ENCODE results near the gene PWWP2B. TPM values are rescaled to one million over a fixed set of nuclear protein-coding genes. Genes with fewer than 3 reads are reported as not detected.

PWWP2B gene
- total RNA-seq, 1 donor from 2014 or later: 9.4 TPM

DNA sequence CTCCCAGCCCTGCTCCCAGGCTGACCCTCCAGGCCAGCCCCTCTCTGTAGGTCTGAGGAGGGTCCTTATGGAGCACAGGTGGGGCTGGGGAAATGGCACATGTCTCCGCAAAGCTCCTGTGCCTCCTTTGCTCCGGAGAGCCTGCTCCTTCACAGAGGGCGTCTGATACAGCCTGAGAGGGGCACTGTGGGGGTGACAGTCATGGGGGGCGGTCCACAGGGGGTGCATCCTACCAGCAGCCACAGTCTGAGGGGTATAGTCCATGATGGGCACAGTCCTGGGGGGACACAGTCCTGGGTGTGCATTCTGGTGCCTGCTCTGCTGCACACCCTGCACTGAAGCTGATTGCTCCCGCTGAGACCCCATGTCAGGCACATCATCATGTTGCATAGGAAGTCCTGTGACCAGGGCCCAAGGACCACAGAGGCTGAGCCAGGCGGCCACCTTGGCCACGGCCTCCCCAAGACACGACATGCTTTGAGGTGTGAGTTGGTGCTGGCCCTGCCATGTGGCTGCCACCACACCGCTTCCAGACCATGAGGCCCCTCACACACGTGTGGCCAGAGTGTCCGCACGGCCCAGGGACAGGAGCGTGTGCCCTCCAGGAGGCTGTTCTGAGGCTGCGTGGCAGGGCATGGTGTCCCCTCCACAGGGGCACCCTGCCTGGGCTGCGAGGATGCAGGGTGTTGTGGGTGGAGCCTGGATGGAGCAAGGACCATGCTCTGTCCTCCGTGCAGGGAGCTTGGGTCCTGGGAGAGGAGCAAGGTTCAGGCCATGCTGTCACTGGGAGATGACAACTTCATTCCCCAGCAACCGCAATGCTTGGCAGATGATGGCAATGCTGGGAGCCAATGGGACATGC, 59.2 kb downstream of the PWWP2B start:
- intact Hi-C loops (cut with micrococcal nuclease): loop anchor here (10.0 kb wide), 1 partner anchor 919 kb away; the partner anchor contains the start of genes ECHS1 and PAOX

DNA sequence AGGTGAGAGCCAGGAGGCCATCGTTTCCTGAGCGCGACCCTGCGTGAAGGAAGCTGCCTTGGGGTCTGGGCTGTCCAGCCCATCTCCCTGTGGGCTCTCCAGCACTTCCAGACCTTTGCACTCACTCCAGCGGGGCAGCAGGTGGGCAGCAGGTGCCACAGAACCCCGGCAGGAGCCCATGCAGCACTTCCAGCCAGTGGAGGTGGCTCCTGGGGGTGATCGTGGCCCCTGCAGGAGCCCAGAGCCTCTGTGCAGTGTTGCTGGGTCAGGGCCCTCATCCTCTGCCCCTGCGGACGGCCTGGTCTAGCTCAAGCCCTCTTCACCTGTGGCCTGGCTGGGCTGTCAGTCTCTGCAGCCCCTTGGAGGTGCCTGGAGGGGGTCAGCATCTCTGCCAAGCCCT, 59.9 kb downstream of the PWWP2B start:
- intact Hi-C loops (cut with micrococcal nuclease): loop anchor here (10.0 kb wide), 1 partner anchor 918 kb away; the partner anchor contains the start of genes ECHS1 and PAOX

DNA sequence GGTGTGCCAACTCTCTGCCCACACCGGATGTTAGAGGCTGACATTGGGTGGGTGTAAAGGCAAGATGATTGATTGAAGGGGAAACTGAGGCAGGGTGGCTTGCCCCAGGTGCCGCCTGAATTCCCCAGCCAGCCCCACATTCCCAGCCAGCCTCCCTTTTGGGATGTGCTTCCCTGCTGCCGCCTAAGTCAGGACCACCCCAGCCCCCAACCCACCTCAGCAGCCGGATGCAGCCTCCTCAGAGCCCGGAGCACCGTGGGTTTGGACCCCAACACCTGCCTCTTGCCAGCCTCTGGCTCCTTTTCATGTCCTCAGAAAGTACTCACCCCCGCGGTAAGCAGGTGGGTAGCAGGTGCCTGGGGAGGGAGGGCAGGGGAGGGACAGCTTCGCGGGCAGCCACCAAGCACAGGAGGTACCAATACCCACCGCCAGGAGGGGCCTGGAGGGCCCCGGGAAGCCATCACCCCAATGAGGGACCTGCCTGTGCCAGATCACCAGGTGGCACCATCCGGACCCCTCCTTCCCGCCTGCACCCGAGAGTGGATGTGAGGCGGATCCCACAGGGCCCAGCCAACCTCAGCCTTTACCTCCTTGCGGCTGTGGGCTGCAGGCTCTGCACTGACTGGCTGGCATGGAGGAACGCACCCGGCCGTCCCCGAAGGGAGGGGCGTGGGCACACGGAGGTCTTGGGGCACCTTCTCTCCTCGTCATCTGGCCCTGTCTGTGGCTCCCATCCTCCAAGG, 60.5 kb downstream of the PWWP2B start:
- intact Hi-C loops (cut with micrococcal nuclease): loop anchor here (1.0 to 10.0 kb wide), 3 partner anchors 180 to 917 kb away; partner anchors contain the start of genes ECHS1 and PAOX

DNA sequence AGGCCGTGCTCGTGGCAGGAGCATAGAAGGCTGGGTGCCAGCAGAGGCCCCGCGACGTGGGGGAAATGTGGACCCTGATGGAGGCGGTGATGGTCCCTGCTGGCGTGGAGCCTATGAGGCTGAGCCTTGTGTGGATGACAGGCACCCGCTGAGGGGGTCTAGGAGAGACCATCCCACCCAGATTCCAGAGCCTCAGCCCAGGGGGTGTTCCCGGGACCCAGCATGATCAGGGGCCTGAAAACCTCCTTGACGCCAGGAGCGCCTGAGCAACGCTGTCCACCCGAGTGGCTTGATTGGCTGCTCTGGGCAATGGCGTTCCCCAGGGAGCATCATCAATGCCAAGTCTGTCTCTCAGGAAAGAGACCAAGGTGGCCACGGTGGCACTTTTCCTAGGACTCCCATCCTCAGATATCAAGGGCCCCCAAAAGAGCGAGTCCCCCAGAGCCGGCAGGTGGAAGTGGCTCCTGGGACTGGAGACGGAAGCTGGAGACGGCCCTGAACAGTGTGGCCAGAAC, 61.1 kb downstream of the PWWP2B start:
- intact Hi-C loops (cut with micrococcal nuclease): loop anchor here (1.0 to 10.0 kb wide), 3 partner anchors 179 to 917 kb away; partner anchors contain the start of genes ECHS1 and PAOX

DNA sequence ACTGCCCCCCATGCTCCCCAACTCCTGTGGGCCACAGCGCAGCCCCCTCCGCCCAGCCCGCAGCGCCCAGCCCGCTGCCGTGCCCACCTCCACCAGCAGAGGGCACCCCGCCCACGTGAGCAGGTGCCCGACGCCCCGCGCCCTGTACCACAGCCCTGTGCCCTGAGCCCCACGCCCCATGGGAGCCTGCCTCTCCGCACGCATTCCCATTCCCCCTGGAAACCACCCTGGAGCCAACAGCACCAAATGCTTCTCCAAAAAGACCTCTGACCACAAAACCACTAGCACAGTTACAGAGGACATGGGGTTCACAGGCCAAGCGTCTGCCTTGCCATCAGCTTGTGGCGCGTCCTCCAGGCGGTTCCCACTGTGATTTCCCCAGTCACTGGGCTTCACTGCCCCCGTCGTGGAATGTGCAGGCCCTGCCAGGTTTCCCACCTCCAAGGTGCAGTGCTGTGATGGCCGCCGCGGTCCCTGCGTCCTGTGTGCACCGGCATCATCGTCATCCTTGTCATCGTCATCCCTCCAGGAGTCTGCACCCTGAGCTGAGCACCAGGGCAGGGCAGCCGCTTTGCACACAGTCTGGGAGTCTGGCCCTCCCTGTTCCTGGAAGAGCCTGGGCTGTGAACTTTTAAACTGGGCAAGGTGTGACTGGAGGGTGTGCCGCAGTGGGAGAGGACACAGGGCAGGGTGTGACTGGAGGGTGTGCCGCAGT, 61.7 kb downstream of the PWWP2B start:
- intact Hi-C loops (cut with micrococcal nuclease): loop anchor here (1.0 to 10.0 kb wide), 3 partner anchors 179 to 916 kb away; partner anchors contain the start of genes ECHS1 and PAOX

DNA sequence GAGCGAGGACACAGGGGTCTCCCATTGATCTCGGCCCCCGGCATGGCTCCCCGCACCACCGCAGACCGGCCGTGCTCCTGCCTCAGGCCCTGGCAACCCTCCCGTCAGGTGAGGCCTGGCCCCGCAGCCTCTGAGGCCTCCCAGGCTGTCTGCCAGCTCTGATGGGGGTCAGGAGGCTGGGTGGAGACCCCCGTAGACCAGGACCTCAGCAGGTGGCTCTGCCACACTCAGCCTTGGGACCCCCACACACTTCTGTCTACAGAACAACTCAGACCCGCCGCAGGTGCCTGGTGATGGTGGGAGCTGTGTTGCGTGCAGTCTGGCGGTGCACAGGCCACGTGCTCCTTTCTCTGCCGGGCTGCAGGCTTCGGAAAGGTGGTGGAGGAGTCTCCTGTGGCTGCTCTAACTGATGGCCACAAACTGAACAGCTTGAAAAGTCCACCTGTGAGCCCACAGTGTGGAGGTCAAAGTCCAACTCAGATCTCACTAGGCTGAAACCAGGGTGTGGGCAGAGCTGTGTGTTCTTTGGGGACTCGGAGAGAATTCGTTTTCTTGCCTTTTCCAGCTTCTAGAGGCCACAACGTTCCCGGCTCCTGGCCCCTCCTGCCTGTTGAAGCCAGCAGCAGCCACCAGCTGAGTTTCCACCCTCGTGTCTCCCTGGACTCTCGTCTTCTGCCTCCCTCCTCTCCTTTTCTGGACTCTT, 62.5 kb downstream of the PWWP2B start:
- intact Hi-C loops (cut with micrococcal nuclease): loop anchor here (10.0 kb wide), 1 partner anchor 915 kb away; the partner anchor contains the start of genes ECHS1 and PAOX

DNA sequence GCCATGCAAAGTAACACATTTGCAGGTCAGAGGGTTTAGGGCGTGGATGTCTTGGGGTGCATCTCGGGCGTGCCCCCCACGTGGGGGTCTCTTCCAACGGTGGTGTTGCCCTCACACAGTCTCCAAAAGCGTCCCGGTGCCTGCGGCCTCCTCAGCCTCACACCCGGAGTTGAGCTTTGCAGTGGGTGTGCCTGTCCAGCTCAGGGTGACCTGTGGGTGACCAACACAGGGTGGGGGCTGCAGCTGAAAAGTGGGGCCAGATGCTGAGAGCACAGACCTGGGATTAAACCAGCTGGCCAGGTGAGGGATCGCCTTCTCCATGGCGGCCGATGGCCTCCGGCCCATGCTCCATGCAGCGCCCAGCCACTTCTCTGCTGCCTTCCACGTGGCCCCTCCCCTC, 63.1 kb downstream of the PWWP2B start:
- intact Hi-C loops (cut with micrococcal nuclease): no loop called here

DNA sequence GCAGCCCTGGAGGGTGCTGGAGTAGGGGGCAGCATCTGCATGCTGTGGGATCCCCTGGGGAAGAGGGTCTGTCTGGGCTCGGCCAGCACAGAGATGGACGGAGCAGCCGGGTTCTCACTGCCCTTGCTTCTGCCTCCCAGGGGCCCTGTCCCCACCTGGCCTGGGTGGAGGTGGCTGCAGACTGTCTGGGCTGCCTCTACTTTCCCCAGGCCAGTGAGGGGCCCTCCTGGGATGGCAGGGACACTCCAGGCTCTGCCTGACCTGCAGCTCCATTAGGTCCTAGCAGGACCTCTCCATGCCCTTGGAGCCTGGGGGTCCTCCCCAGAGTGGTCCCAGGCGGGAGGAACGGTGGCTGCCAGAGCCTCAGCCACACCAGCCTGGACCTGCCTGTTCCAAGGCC, 63.7 kb downstream of the PWWP2B start:
- intact Hi-C loops (cut with micrococcal nuclease): no loop called here

DNA sequence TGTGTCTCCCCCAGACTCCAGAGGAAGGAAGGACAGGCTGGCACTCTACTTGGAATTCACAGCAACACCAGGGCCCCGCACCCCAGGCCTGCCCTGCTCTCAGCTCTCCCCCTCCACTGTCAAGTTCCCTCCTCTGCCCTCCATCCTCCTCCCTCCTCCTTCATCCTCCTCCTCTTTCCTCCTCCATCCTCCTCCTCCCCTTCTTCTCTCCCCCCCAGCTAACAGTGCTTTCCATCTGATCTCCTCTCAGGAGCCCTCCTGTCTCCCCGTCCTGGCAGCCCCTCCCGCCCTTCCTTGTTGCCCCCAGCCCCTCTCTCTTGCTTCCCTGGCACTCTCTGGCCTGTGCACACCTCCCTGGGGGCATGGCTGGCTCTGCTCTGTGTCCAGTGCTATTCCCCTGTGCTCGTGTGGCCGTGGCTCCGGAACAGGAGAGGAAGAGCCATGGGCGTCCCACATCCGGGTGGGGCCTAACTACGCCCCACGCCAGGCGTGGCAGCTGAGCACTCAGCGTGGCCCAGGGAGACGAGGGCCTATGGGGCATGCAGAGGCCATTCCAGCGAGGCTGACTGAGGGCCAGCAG, 64.2 kb downstream of the PWWP2B start:
- intact Hi-C loops (cut with micrococcal nuclease): no loop called here

DNA sequence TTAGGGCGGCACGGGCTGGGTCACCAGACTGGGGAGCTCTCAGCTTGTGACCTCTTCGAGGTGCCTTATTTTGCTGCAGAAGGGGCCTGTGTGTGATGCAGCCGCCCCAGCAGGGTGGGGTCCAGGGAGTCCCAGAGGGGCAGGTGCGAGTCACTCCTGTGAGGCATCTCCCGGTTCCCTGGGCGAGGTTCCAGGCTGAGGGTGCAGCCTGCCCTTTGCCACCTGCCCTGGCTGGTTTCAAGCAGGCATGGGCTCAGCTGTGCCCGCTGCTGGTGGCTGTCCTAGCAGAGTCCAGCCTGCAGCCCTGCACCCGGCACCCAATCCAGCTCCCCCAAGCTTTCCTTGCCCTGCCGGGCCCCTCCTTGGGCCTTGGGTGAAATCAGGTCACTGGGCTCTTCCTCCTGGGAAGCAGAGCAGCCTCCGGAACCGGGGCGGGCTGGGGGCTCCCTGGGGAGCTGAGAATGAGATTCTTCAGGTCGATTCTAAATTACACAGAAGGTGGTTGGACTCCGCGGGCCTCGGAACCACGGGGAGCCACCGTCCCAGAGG, 64.8 kb downstream of the PWWP2B start:
- intact Hi-C loops (cut with micrococcal nuclease): no loop called here

DNA sequence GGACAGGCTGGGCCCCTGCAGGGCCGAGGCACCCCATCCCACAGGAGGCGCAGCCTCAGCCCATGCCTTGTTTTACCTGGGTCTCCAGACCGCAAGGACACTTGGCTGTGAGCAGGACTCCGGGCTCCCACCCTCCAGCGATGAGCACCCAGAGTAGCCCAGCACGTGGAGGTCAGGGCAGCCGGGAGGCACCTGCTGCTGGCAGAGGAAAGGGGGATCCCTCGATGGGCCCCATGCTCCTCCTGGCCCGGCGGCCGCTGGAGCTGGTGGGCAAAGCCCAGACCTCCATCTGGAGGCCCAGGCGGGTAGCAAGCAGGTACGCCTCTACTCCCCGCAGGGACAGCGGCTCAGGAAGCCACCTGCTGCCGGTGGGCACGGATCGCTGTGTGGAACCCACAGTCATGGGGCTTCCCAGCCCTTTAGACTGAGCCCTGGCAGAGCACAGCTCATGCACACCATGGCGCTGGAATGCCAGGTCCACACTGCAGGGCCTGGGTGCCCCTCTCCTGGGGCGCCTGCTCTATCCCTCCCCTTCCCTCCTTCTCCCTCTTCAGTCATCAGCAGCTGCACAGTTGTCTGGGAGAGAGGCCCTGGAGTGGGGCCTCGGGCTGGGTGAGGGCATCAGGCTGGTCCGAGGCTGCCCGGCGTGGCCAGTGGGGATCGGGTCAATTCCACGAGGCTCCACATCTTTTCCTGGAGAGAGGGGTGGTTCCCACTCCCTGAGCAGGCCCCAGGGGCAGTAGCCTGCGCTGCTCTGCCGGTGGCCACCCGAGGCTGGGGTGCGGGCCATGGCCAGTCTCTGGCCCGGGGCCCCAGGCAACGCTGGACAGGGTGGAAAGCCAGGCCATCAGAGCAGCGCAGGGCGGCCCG, 65.7 kb downstream of the PWWP2B start:
- intact Hi-C loops (cut with micrococcal nuclease): no loop called here

DNA sequence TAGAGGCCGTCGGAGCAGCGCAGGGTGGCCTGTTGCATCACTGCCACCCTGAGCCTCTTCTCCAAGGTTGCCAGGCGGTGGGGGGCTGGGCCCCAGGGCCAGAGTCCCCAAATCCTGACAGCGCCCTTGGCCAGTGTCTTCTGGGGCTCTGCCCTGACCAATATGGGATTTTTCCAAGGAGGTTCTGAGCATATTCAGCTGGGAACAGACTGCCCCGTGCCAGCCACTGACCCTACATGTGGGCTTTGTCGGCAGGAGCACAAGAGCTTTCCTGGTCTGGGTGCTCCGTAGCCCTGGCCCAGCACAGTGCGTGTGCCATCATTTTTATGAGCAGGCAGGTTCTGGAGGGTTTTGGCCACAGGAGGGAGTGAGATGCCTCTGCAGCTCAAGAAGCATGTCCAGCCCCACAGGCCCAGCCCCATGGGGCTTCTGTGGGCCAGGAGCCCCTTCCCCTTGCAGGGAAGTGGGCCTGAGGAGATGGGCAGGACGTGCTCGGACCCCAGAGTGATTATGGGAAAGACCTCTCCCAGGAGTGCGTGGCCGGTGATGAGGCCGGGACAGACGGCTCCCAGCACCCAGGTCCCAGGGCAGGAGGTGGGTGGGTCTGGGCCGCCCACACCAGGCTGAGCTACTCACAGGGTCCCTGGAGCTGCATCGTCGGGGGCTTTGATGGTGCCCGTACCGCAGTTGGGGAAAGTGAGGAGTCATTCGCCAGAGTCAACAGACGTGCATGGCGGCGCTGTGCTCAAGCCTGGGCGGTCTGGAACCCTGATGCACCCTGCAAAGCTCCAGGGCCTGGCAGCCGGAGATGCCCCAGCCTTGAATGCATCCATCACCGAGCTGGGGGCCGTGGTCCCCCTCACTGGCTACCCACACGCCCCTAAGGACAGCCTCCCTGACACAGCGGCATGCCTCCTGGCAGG, 66.6 kb downstream of the PWWP2B start:
- intact Hi-C loops (cut with micrococcal nuclease): no loop called here

DNA sequence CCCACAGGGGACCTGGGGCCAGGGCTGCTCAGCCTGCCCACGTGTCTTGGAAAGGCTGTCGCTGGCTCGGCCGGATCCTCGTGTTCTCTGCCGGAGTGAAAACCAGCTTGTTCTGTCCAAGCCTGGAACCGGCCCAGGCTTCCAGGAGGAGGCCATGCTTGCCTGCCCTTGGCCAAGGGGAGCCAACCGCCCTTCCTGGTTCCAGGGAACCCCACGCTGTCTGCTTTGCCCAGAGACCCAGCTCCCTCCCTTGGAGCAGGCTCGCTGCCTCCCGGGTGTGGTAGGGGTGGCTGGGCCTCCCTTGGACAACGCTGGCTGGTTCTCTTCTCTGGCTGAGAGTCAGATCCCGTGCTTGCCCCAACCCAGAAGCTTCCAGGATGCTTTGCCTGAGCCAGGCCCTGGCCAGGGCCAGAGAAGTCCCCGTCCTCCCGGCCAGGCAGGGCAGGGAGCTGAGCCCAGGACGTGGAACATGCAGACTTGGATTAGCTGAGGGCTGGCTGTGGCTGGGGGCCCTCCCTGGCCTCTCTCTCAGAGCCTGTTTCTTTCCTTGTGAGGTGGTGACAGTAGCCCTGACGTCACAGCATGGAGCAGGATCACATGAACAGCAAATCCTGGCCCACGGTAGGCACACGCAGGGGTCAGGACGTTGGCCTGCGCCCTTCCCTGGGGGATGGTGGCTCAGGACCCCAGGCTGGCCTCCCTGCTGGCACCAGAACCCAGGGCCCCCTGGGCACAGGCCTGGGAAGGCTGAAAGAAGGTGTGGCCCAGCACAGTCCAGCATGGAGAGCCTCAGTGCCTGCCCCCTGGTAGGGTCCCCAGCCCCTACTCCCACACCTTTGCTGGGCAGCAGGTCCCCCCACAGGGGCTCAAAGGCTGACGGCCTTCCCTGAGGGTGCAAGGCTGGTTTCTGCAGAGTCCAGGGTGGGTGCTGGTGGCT, 67.5 kb downstream of the PWWP2B start:
- intact Hi-C loops (cut with micrococcal nuclease): no loop called here

DNA sequence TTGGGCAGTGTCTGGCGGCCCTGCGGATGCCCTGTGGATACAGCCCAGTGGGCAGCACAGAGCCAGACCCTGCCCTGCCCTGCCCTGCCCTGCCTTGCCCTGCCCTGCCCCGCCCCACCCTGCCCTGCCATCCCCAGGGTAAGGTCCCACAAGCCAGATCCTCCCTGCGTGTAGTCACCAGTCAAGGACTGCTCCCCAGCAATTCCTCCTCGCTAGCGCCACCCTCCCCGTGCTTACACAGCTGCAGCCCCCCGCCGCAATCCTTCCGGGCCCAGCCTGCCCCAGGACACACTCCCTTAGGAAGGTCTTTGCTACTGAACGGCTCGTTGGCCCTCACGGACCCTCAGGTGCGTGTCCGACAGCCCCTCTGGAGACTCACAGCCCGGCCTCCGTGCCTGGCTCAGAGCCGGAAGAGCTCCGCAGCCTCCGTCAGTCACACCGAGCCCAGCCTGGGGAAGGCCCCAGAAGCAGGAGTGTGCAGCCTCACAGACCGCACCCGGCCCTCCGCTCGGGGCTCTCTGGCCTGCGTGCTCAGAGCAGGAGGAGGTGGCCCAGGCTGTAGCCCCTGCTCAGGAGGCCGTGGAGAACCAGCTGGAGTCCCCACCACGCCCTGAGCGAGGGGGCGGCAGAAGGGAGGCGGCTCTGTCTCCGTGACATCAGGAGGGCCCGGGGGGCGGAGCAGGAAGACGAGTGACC, 68.3 kb downstream of the PWWP2B start:
- intact Hi-C loops (cut with micrococcal nuclease): no loop called here

DNA sequence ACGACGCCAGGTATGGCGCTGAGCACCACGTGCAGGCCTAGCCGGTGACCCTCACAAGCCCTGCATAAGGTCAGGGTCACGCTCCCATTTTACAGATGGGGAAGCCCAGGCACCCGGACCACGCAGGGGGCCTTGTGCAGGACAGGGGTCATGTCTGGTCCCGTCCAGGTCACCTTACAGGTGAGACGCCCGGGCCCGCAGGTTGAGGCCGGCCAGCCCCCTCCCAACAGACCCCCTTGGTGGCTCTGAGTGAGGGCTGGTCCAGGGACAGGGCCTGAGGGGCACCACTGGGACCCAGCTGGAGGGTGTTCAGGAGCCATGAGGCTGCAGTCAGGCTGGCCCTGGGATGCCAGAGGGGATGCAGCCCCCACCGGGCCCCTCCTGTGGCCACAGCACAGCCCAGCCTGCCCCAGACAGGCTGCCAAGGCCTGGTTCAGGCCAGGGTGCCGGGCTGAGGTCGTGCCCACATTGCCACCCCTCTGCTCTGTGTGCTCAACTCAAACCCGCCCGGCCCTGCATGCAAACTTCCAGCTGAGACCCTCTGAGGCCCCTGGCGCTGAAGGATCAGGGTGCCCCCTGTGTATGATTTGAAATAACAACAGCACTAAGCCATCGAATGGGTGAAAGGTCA, 69.0 kb downstream of the PWWP2B start:
- intact Hi-C loops (cut with micrococcal nuclease): no loop called here
